Neural progenitor cell (in vitro differentiated cells): ENCODE measurements around the gene LAGE3. TPM values are rescaled to one million over a fixed set of nuclear protein-coding genes. Genes with fewer than 3 reads are reported as not detected.
"Not testable (repeated sequence)": the region's sequence is repeated elsewhere in the genome, so short reads cannot be mapped to it uniquely, and the experiment has no call there.

ENCODE experiments used
- DNase-seq: peaks from one replicate; pipeline ENCODE4 v3.0.0-alpha.2; 2016; ENCODE audit warnings: low spot score
- H2AFZ ChIP-seq: fragments of 200-600 bp; sonication (generic); replicated peaks from 2 replicates; pipeline ENCODE4 v1.6.1; 2016; ENCODE audit warnings: antibody characterized with exemption
- H3F3A ChIP-seq: fragments of 200-600 bp; sonication (generic); 2 replicates; pipeline ENCODE4 v1.6.1; 2016; ENCODE audit warnings: antibody characterized with exemption, low read depth
- H3K27ac ChIP-seq: fragments of 200-600 bp; sonication (generic); 2 replicates; pipeline ENCODE4 v1.5.1; 2016; ENCODE audit warnings: mild to moderate bottlenecking
- H3K27me3 ChIP-seq: fragments of 200-600 bp; sonication (generic); 2 replicates; pipeline ENCODE4 v1.6.1; 2016; ENCODE audit warnings: mild to moderate bottlenecking, moderate library complexity
- H3K36me3 ChIP-seq: fragments of 200-600 bp; sonication (generic); 2 replicates; pipeline ENCODE4 v1.5.1; 2016
- H3K4me1 ChIP-seq: fragments of 200-600 bp; sonication (generic); 2 replicates; pipeline ENCODE4 v1.6.1; 2016; ENCODE audit warnings: mixed run types
- H3K4me2 ChIP-seq: fragments of 200-600 bp; sonication (generic); 2 replicates; pipeline ENCODE4 v1.6.1; 2016
- H3K4me3 ChIP-seq: fragments of 200-600 bp; sonication (generic); 2 replicates; pipeline ENCODE4 v1.5.1; 2016
- H3K79me2 ChIP-seq: fragments of 200-600 bp; sonication (generic); 2 replicates; pipeline ENCODE4 v1.6.1; 2016; ENCODE audit warnings: low read depth
- H3K9ac ChIP-seq: fragments of 200-600 bp; sonication (generic); 2 replicates; pipeline ENCODE4 v1.6.1; 2016
- H3K9me3 ChIP-seq: fragments of 200-600 bp; sonication (generic); 2 replicates; pipeline ENCODE4 v1.5.1; 2016; ENCODE audit warnings: low read depth
- H4K20me1 ChIP-seq: fragments of 200-600 bp; sonication (generic); 2 replicates; pipeline ENCODE4 v1.6.1; 2016; ENCODE audit warnings: low read depth
- H3K27ac Mint-ChIP-seq: 3 replicates; pipeline ENCODE4 v1.8.0; 2021; ENCODE audit warnings: mixed read lengths
- H3K27me3 Mint-ChIP-seq: 2 replicates; pipeline ENCODE4 v1.8.0; 2022; ENCODE audit warnings: low read depth, mild to moderate bottlenecking, inconsistent platforms, moderate library complexity, mixed read lengths; ENCODE audit not compliant: insufficient read depth
- H3K36me3 Mint-ChIP-seq: 3 replicates; pipeline ENCODE4 v1.8.0; 2021; ENCODE audit warnings: mixed read lengths
- H3K4me1 Mint-ChIP-seq: 3 replicates; pipeline ENCODE4 v1.8.0; 2021; ENCODE audit warnings: mixed read lengths
- H3K4me3 Mint-ChIP-seq: 3 replicates; pipeline ENCODE4 v1.8.0; 2021; ENCODE audit warnings: mild to moderate bottlenecking, moderate library complexity, mixed read lengths
- H3K9me3 Mint-ChIP-seq: 3 replicates; pipeline ENCODE4 v1.8.0; 2020; ENCODE audit warnings: mixed read lengths
- CTCF ChIP-seq: fragments of 200-600 bp; sonication (generic); IDR thresholded peaks from 2 replicates; pipeline ENCODE4 v1.5.1; 2017; ENCODE audit warnings: antibody characterized with exemption, mild to moderate bottlenecking
- EZH2 ChIP-seq: fragments of 200-600 bp; sonication (generic); IDR thresholded peaks from 2 replicates; pipeline ENCODE4 v1.6.1; 2017; ENCODE audit warnings: antibody characterized with exemption, mild to moderate bottlenecking, moderate library complexity
- EZH2phosphoT487 ChIP-seq: fragments of 200-600 bp; sonication (generic); IDR thresholded peaks from 2 replicates; pipeline ENCODE4 v1.6.1; 2017; ENCODE audit warnings: antibody characterized with exemption
- total RNA-seq: library from RNA; depleted of rRNA; stranded (reverse); fragments of >200 nt; gene quantifications from 2 replicates; pipeline ENCODE4 v1.2.3, GENCODE V29; 2015; ENCODE audit warnings: low replicate concordance

LAGE3 gene
- total RNA-seq, 1 donor from 2014 or later: 7.6 TPM

- H3K79me2 ChIP-seq: no peaks in the 10 kb centered on the region
- no peak overlapping the region for H3K4me3 Mint-ChIP-seq
- H3F3A ChIP-seq: no peaks in the 10 kb centered on the region
- no peak overlapping the region for H3K4me2 ChIP-seq
- no peaks in the 10 kb centered on the region for H3K4me1 Mint-ChIP-seq
- peaks cover 3% of the 10 kb centered on the region for H3K27me3 Mint-ChIP-seq
- no peak overlapping the region for H3K27ac Mint-ChIP-seq
- no peaks in the 10 kb centered on the region for H3K9me3 ChIP-seq
- H3K4me1 ChIP-seq: no peaks in the 10 kb centered on the region
- no peak for DNase-seq
- peaks cover 2% of the 10 kb centered on the region for H3K36me3 Mint-ChIP-seq
- no peaks in the 10 kb centered on the region for H3K36me3 ChIP-seq
- TF ChIP-seq EZH2 (no peak), CTCF (no peak), EZH2phosphoT487 (no peak)
- H3K27ac ChIP-seq: no peak overlapping the region
- H4K20me1 ChIP-seq: no peaks in the 10 kb centered on the region
- peaks cover 10% of the 10 kb centered on the region for H3K9me3 Mint-ChIP-seq
- H3K9ac ChIP-seq: no peak overlapping the region
- H3K4me3 ChIP-seq: no peak overlapping the region
- H2AFZ ChIP-seq: no peak overlapping the region
- no peaks in the 10 kb centered on the region for H3K27me3 ChIP-seq
Measured at GRCh38 chrX:154502989-154503388, 23.9 kb upstream of the LAGE3 start.

GRCh38 chrX:154502098-154502497 lies 23.0 kb upstream of the LAGE3 start:
- Mint-ChIP-seq H3K4me1 (no peaks in the 10 kb centered on the region), H3K9me3 (peaks cover 10% of the 10 kb centered on the region), H3K27me3 (peaks cover 3% of the 10 kb centered on the region), H3K36me3 (peaks cover 2% of the 10 kb centered on the region), H3K27ac (no peak overlapping the region), H3K4me3 (no peak overlapping the region)
- H3F3A ChIP-seq: no peaks in the 10 kb centered on the region
- no peaks in the 10 kb centered on the region for H3K9me3 ChIP-seq
- no peak overlapping the region for H3K4me2 ChIP-seq
- no peak overlapping the region for H3K27ac ChIP-seq
- H4K20me1 ChIP-seq: no peaks in the 10 kb centered on the region
- no peak for DNase-seq
- TF ChIP-seq EZH2 (no peak), EZH2phosphoT487 (no peak), CTCF (no peak)
- H3K9ac ChIP-seq: no peak overlapping the region
- H3K4me3 ChIP-seq: no peak overlapping the region
- H3K79me2 ChIP-seq: no peaks in the 10 kb centered on the region
- no peak overlapping the region for H2AFZ ChIP-seq
- H3K4me1 ChIP-seq: no peaks in the 10 kb centered on the region
- no peaks in the 10 kb centered on the region for H3K27me3 ChIP-seq
- H3K36me3 ChIP-seq: no peaks in the 10 kb centered on the region

GRCh38 chrX:154501423-154501822 lies 22.3 kb upstream of the LAGE3 start:
- H3K4me1 ChIP-seq, H3K27me3 ChIP-seq, H3K27me3 Mint-ChIP-seq, H3K36me3 Mint-ChIP-seq, H3K4me1 Mint-ChIP-seq, H4K20me1 ChIP-seq, DNase-seq, H3K9ac ChIP-seq, H3K27ac ChIP-seq, H3K79me2 ChIP-seq, H3K27ac Mint-ChIP-seq, H3K4me3 ChIP-seq, H3K36me3 ChIP-seq, H3K4me2 ChIP-seq, H3F3A ChIP-seq, H3K9me3 ChIP-seq, H2AFZ ChIP-seq: not testable (repeated sequence)
- Mint-ChIP-seq H3K4me3 (peak overlapping the region; percentile 4), H3K9me3 (peaks cover 10% of the 10 kb centered on the region)

- not testable (repeated sequence) for H3K9me3 ChIP-seq, H3K4me2 ChIP-seq, H3K79me2 ChIP-seq, H3F3A ChIP-seq, H3K27me3 ChIP-seq, H3K36me3 ChIP-seq, H3K27ac ChIP-seq, H3K9me3 Mint-ChIP-seq, H3K4me3 ChIP-seq, DNase-seq, H3K4me1 ChIP-seq, H3K9ac ChIP-seq, H3K27me3 Mint-ChIP-seq, H3K4me3 Mint-ChIP-seq, H3K36me3 Mint-ChIP-seq, H3K4me1 Mint-ChIP-seq, H4K20me1 ChIP-seq, H2AFZ ChIP-seq, H3K27ac Mint-ChIP-seq
Measured at GRCh38 chrX:154496591-154497137, 17.6 kb upstream of the LAGE3 start.
